Endothelial cell of umbilical vein (primary cell): ENCODE data around the gene PDGFB. TPM values are rescaled to one million over a fixed set of nuclear protein-coding genes. Genes with fewer than 3 reads are reported as not detected.

Experiments
- BruUV-seq: library from RNA; stranded (reverse); fragments of 400-500 nt; replicated peaks from 2 replicates; lab custom pipeline; 2021; lab: Mats Ljungman, UMichigan
- CTCF ChIA-PET: fragments of 300-600, 350-600 bp; sonication (Branson Sonifier 250); formaldehyde crosslinking; loops from one replicate; lab custom pipeline; 2021; ENCODE audit warnings: antibody characterized with exemption, inconsistent platforms; lab: Charles Lee
- POLR2A ChIA-PET: fragments of 300-600, 350-600 bp; sonication (Branson Sonifier 250); formaldehyde crosslinking; loops from one replicate; lab custom pipeline; 2021; ENCODE audit warnings: antibody characterized with exemption, inconsistent platforms; lab: Charles Lee
- DNase-seq: peaks from one replicate; pipeline ENCODE4 v3.0.0-alpha.2; 2011; ENCODE audit warnings: low read depth, low spot score
- FAIRE-seq: peaks from 2 replicates; lab custom pipeline; 2011; peaks lifted over from hg19 to GRCh38; lab: Jason Lieb, UNC
- H2AFZ ChIP-seq: 2 replicates; pipeline ENCODE4 v1.6.0; 2012; ENCODE audit warnings: low read depth, low read length, control low read depth, inconsistent platforms
- H3K27ac ChIP-seq: 2 replicates; pipeline ENCODE4 v1.5.1; 2011; ENCODE audit warnings: low read depth, mild to moderate bottlenecking, control low read depth, low read length, moderate library complexity; ENCODE audit not compliant: insufficient read depth
- H3K27me3 ChIP-seq, 2 experiments: 2 replicates each; pipeline versions ENCODE4 v1.6.0 to v1.6.1; 2011; ENCODE audit warnings: low read length in 2 of 2, mixed read lengths in 1 of 2; ENCODE audit not compliant: control insufficient read depth in 2 of 2, insufficient read depth in 2 of 2
- H3K36me3 ChIP-seq, 2 experiments: 2 replicates in 1 of 2; 3 replicates in 1 of 2; pipeline ENCODE4 v1.5.1; 2011; ENCODE audit warnings: low read length in 2 of 2, mild to moderate bottlenecking in 1 of 2, moderate library complexity in 1 of 2; ENCODE audit not compliant: control insufficient read depth in 2 of 2, insufficient read depth in 2 of 2; ENCODE audit errors: extremely low read depth in 1 of 2
- H3K4me1 ChIP-seq: 3 replicates; pipeline ENCODE4 v1.5.1; 2011; ENCODE audit warnings: mild to moderate bottlenecking, low read length; ENCODE audit not compliant: control insufficient read depth, insufficient read depth; ENCODE audit errors: extremely low read depth
- H3K4me2 ChIP-seq: 2 replicates; pipeline ENCODE4 v1.6.1; 2011; ENCODE audit warnings: low read length, control low read depth, mixed read lengths; ENCODE audit not compliant: insufficient read depth
- H3K4me3 ChIP-seq, 3 experiments: fragments of 200-600 bp in 1 of 3; sonication (generic), shearing (Covaris generic) in 1 of 3; replicated peaks in 1 of 3; 2 replicates each; pipeline ENCODE4 v1.5.1; 2011 to 2016; ENCODE audit warnings: control low read depth in 3 of 3, low read length in 3 of 3, mild to moderate bottlenecking in 2 of 3, inconsistent platforms in 1 of 3, low read depth in 1 of 3, moderate library complexity in 1 of 3; ENCODE audit not compliant: insufficient read depth in 1 of 3
- H3K79me2 ChIP-seq: 2 replicates; pipeline ENCODE4 v1.6.0; 2012; ENCODE audit warnings: low read length, inconsistent platforms; ENCODE audit not compliant: control insufficient read depth, insufficient read depth
- H3K9ac ChIP-seq: replicated peaks from 2 replicates; pipeline ENCODE3; 2011; ENCODE audit warnings: low read length, control low read depth; ENCODE audit not compliant: insufficient read depth; ENCODE audit errors: extremely low read depth
- H3K9me1 ChIP-seq: replicated peaks from 3 replicates; pipeline ENCODE4 v1.6.0; 2011; ENCODE audit warnings: mild to moderate bottlenecking, low read length; ENCODE audit not compliant: control insufficient read depth, insufficient read depth; ENCODE audit errors: extremely low read depth
- H3K9me3 ChIP-seq: replicated peaks from 2 replicates; pipeline ENCODE4 v1.5.1; 2012; ENCODE audit warnings: low read length, inconsistent platforms; ENCODE audit not compliant: control insufficient read depth, insufficient read depth
- H4K20me1 ChIP-seq: replicated peaks from 2 replicates; pipeline ENCODE3; 2011; ENCODE audit warnings: mild to moderate bottlenecking, low read length; ENCODE audit not compliant: control insufficient read depth, insufficient read depth; ENCODE audit errors: extremely low read depth
- FOS ChIP-seq: IDR thresholded peaks from 2 replicates; pipeline ENCODE4 v1.6.1; 2011; ENCODE audit warnings: mild to moderate bottlenecking, low read length, moderate library complexity, borderline replicate concordance; ENCODE audit not compliant: insufficient read depth
- GATA2 ChIP-seq: IDR thresholded peaks from 2 replicates; pipeline ENCODE4 v1.7.0; 2011; ENCODE audit warnings: low read depth, mild to moderate bottlenecking, moderate library complexity, mixed read lengths, low read length; ENCODE audit not compliant: insufficient read length, insufficient read depth
- JUN ChIP-seq: IDR thresholded peaks from 2 replicates; pipeline ENCODE4 v1.6.1; 2011; ENCODE audit warnings: borderline replicate concordance, low read depth; ENCODE audit not compliant: insufficient read length, insufficient read depth
- POLR2A ChIP-seq: IDR thresholded peaks from 2 replicates; pipeline ENCODE4 v1.6.1; 2012; ENCODE audit warnings: low read depth, mild to moderate bottlenecking, control low read depth, low read length
- dilution Hi-C: fragments of 300-500 bp; cut with MboI; formaldehyde crosslinking; loops from one replicate; pipeline ENCODE4 v1.15.0; 2019; ENCODE audit warnings: low sequenced_read_pairs; ENCODE audit not compliant: extremely low pct_ligation_motif_present
- intact Hi-C: fragments of 100-400 bp; cut with micrococcal nuclease; formaldehyde crosslinking; loops from one replicate; pipeline ENCODE4 v1.10.0; 2022
- polyA plus RNA-seq, 4 experiments: library from polyadenylated mRNA; depleted of rRNA in 3 of 4; stranded (reverse) in 3 of 4; unstranded in 1 of 4; fragments of >200 nt; gene quantifications; 2 replicates each; pipeline versions ENCODE4 v1.2.1 to v1.2.3, GENCODE V29; 2011 to 2012; ENCODE audit warnings: missing spikeins in 1 of 4
- total RNA-seq: library from RNA; stranded (reverse); gene quantifications from 2 replicates; pipeline ENCODE4 v1.2.3, GENCODE V29; 2021
- TF ChIP-seq, protein P1 (sequence below), 2 donors: IDR thresholded peaks; 1 replicate in 1 of 2; 2 replicates in 1 of 2; pipeline ENCODE4 v1.5.1; 2011; ENCODE audit warnings: low read length in 2 of 2, mild to moderate bottlenecking in 2 of 2, moderate library complexity in 2 of 2, control low read depth in 1 of 2, inconsistent platforms in 1 of 2, low read depth in 1 of 2; ENCODE audit not compliant: insufficient read depth in 1 of 2; ENCODE audit errors: extremely low read depth in 1 of 2

Gene PDGFB
- total and polyA plus RNA-seq, 2 donors (not counting 3 experiments of a cell fraction or from before 2014, with no cell fraction given), result 135 to 240 TPM

DNA sequence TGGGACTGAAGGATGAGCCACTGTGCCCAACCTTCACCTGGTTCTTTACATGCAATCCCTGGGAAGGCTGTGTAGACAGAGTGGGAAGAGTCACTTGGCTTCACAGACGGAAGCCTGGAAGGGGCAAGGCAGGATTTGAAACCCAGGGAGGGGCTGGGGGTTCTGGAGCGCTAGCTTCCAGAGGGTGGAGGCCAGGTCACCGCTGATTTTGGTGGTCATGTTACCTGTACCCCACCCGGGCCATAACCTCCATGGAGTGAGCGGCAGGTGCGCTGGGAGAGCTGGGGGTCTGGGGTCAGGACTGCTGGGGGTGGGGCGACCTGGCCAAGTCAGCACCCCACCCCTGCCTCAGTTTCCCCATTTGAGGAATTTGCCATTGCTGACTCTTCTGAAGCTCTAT lies 38.3 kb downstream of the PDGFB start:
- Histone ChIP-seq H3K27me3 (no peaks in the 10 kb centered on the region), H3K27ac (no peak overlapping the region), H3K36me3 (no peaks in the 10 kb centered on the region), H3K9me3 (no peaks in the 10 kb centered on the region), H4K20me1 (no peaks in the 10 kb centered on the region), H2AFZ (no peak overlapping the region), H3K4me1 (peaks cover 10% of the 10 kb centered on the region), H3K79me2 (no peaks in the 10 kb centered on the region), H3K9me1 (no peaks in the 10 kb centered on the region), H3K9ac (no peak overlapping the region), H3K4me3 (no peak overlapping the region), H3K4me2 (no peak overlapping the region)
- intact Hi-C loops (no loop called here), dilution Hi-C loops (no loop called here)
- DNase-seq (no peak), FAIRE-seq (no peak)
- CTCF ChIA-PET, result interaction anchor here (1.1 to 1.3 kb wide), 2 partner anchors 9 to 16 kb away, joined by 3 to 4 read pairs; no protein-coding TSS in a partner anchor
- BruUV-seq, result no TSS peak
- POLR2A ChIA-PET, result no interaction called here
- TF ChIP-seq, protein P1, sequence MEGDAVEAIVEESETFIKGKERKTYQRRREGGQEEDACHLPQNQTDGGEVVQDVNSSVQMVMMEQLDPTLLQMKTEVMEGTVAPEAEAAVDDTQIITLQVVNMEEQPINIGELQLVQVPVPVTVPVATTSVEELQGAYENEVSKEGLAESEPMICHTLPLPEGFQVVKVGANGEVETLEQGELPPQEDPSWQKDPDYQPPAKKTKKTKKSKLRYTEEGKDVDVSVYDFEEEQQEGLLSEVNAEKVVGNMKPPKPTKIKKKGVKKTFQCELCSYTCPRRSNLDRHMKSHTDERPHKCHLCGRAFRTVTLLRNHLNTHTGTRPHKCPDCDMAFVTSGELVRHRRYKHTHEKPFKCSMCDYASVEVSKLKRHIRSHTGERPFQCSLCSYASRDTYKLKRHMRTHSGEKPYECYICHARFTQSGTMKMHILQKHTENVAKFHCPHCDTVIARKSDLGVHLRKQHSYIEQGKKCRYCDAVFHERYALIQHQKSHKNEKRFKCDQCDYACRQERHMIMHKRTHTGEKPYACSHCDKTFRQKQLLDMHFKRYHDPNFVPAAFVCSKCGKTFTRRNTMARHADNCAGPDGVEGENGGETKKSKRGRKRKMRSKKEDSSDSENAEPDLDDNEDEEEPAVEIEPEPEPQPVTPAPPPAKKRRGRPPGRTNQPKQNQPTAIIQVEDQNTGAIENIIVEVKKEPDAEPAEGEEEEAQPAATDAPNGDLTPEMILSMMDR (IDR thresholded peaks at IDR 0.05; ENCODE audit: extremely low read depth in 1 of 2, insufficient read depth in 1 of 2, low read depth in 1 of 2, low read length in 2 of 2), result no peak
- TF ChIP-seq JUN, result no peak
- TF ChIP-seq GATA2, result no peak
- TF ChIP-seq POLR2A, result no peak
- no peak for TF ChIP-seq FOS
